CD8-positive, alpha-beta memory T cell (primary cell): Measurements from ENCODE around the gene GOLGA6L10. TPM values are rescaled to one million over a fixed set of nuclear protein-coding genes. Genes with fewer than 3 reads are reported as not detected.
"Not testable (repeated sequence)": the region's sequence is repeated elsewhere in the genome, so short reads cannot be mapped to it uniquely, and the experiment has no call there.

Experiments used
- CTCF ChIA-PET: fragments of 350-600 bp; sonication (Branson Sonifier 250); formaldehyde crosslinking; loops from one replicate; lab custom pipeline; 2021; ENCODE audit warnings: antibody characterized with exemption; lab: Charles Lee
- POLR2A ChIA-PET: fragments of 350-600 bp; sonication (Branson Sonifier 250); formaldehyde crosslinking; loops from one replicate; lab custom pipeline; 2021; ENCODE audit warnings: antibody characterized with exemption; lab: Charles Lee
- DNase-seq, 5 donors: peaks; one replicate each; pipeline versions ENCODE4 v3.0.0 to v3.0.0-alpha.2; 2020 to 2022; ENCODE audit warnings: mixed read lengths in 1 of 5
- H3K27ac ChIP-seq: one replicate; pipeline ENCODE4 v1.7.0; 2013; ENCODE audit warnings: low read depth, mild to moderate bottlenecking, low read length, moderate library complexity
- H3K27me3 ChIP-seq: 2 replicates; pipeline ENCODE4 v1.7.0; 2013; ENCODE audit warnings: low read length, mild to moderate bottlenecking; ENCODE audit not compliant: insufficient read depth, poor library complexity, severe bottlenecking
- H3K36me3 ChIP-seq: 2 replicates; pipeline ENCODE4 v1.7.0; 2013; ENCODE audit warnings: mild to moderate bottlenecking, low read length, moderate library complexity; ENCODE audit not compliant: insufficient read depth
- H3K4me1 ChIP-seq: 2 replicates; pipeline ENCODE4 v1.7.0; 2013; ENCODE audit warnings: mild to moderate bottlenecking, low read length, moderate library complexity; ENCODE audit not compliant: insufficient read depth
- H3K4me3 ChIP-seq: 2 replicates; pipeline ENCODE4 v1.7.0; 2013; ENCODE audit warnings: mild to moderate bottlenecking, low read length
- H3K9me3 ChIP-seq: 2 replicates; pipeline ENCODE4 v1.7.0; 2013; ENCODE audit warnings: mild to moderate bottlenecking, low read length
- H3K27ac Mint-ChIP-seq, 8 donors: one replicate each; pipeline ENCODE4 v1.8.0; 2020 to 2021; ENCODE audit warnings: mixed read lengths in 8 of 8, mild to moderate bottlenecking in 6 of 8, inconsistent platforms in 3 of 8, moderate library complexity in 3 of 8
- H3K27me3 Mint-ChIP-seq, 2 donors: one replicate each; pipeline ENCODE4 v1.8.0; 2020 to 2021; ENCODE audit warnings: mixed read lengths in 2 of 2, mild to moderate bottlenecking in 1 of 2, moderate library complexity in 1 of 2
- H3K36me3 Mint-ChIP-seq, 3 donors: one replicate each; pipeline ENCODE4 v1.8.0; 2020 to 2021; ENCODE audit warnings: mixed read lengths in 3 of 3, inconsistent platforms in 1 of 3, mild to moderate bottlenecking in 1 of 3
- H3K4me1 Mint-ChIP-seq, 3 donors: one replicate each; pipeline ENCODE4 v1.8.0; 2020 to 2021; ENCODE audit warnings: mixed read lengths in 3 of 3, inconsistent platforms in 1 of 3, mild to moderate bottlenecking in 1 of 3
- H3K4me3 Mint-ChIP-seq, 7 donors: one replicate each; pipeline ENCODE4 v1.8.0; 2020 to 2021; ENCODE audit warnings: mixed read lengths in 7 of 7, mild to moderate bottlenecking in 6 of 7, moderate library complexity in 4 of 7, inconsistent platforms in 2 of 7
- H3K9me3 Mint-ChIP-seq, 5 donors: one replicate each; pipeline ENCODE4 v1.8.0; 2020 to 2022; ENCODE audit warnings: mixed read lengths in 5 of 5, mild to moderate bottlenecking in 3 of 5, moderate library complexity in 2 of 5, inconsistent platforms in 1 of 5
- polyA plus RNA-seq: library from polyadenylated mRNA; unstranded; fragments of 300-500 nt; fragmentation: Illumina TruSeq; gene quantifications from one replicate; pipeline ENCODE4 v1.2.3, GENCODE V29; 2021
- total RNA-seq, 2 experiments: library from RNA; stranded (reverse); gene quantifications; one replicate each; pipeline ENCODE4 v1.2.3, GENCODE V29; 2021

GOLGA6L10 gene
- total and polyA plus RNA-seq, 3 experiments from 2014 or later, result 0.16 to 1.7 (median 0.96) TPM

DNA sequence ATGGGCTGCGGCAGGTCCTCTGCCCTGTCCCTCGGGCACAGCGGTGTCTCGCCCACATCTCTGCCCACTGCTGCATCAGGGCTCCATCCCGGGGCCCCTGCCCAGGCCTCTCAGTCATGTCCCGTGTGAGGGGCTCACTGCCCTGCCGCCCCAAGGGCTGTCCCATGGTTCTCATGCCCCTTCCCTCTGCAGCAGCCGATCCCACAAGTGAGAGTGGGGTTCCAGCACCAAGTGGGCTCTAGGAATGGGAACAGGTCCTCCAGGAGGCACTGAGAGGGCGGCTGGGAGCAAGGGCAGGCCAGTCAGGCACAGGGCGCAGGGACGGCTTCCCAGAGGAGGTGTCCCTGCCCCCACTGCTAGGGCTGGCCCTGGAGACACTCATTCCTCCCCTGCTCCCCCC, 18.4 kb downstream of the GOLGA6L10 start:
- H3K36me3 ChIP-seq, H3K9me3 ChIP-seq, POLR2A ChIA-PET, H3K27ac Mint-ChIP-seq, H3K4me3 Mint-ChIP-seq, H3K27ac ChIP-seq, H3K27me3 ChIP-seq, H3K9me3 Mint-ChIP-seq, H3K4me1 Mint-ChIP-seq, H3K27me3 Mint-ChIP-seq, H3K4me3 ChIP-seq, DNase-seq, H3K4me1 ChIP-seq, H3K36me3 Mint-ChIP-seq, CTCF ChIA-PET: not testable (repeated sequence)

DNA sequence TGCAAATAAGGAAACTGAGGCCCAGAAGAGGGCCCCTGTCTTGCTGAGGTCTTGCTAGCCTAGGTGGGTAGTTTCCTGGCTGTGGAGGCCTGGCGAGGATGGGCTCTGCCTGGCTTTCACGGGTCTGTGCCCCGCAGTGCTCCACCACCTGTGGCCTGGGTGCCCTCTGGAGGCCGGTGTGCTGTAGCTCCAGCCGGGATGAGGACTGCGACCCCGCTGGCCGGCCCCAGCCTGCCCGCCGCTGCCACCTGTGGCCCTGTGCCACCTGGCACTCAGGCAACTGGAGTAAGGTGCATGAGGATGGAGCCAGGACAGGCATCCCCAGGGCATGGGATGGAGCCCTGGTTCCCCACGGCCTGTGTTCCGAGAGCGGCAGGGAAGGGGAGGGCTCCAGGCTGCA, 20.2 kb downstream of the GOLGA6L10 start:
- H3K4me3 ChIP-seq, H3K27me3 ChIP-seq, H3K9me3 ChIP-seq, H3K27ac Mint-ChIP-seq, H3K27me3 Mint-ChIP-seq, H3K36me3 Mint-ChIP-seq, H3K27ac ChIP-seq, H3K4me1 Mint-ChIP-seq, CTCF ChIA-PET, H3K4me3 Mint-ChIP-seq, H3K4me1 ChIP-seq, POLR2A ChIA-PET, H3K9me3 Mint-ChIP-seq, H3K36me3 ChIP-seq, DNase-seq: not testable (repeated sequence)

DNA sequence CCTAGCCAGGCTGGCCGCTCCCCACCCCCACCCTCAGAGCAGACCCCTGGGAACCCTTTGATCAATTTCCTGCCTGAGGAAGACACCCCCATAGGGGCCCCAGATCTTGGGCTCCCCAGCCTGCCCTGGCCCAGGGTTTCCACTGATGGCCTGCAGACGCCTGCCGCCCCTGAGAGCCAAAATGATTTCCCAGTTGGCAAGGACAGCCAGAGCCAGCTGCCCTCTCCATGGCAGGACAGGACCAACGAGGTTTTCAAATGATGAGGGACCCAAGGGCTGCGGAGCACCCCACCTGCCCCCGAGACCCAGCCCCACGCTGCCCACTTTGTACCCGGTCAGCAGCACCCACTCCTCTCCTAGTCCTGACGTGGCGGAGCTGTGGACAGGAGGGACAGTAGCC, 21.9 kb downstream of the GOLGA6L10 start:
- H3K4me1 ChIP-seq, DNase-seq, H3K4me3 ChIP-seq, H3K27me3 Mint-ChIP-seq, H3K9me3 ChIP-seq, H3K36me3 ChIP-seq, H3K4me3 Mint-ChIP-seq, POLR2A ChIA-PET, H3K36me3 Mint-ChIP-seq, H3K27me3 ChIP-seq, H3K9me3 Mint-ChIP-seq, CTCF ChIA-PET, H3K27ac ChIP-seq, H3K4me1 Mint-ChIP-seq: not testable (repeated sequence)
- H3K27ac Mint-ChIP-seq, result peak overlapping the region in 1 of 8 donors; percentile 6

DNA sequence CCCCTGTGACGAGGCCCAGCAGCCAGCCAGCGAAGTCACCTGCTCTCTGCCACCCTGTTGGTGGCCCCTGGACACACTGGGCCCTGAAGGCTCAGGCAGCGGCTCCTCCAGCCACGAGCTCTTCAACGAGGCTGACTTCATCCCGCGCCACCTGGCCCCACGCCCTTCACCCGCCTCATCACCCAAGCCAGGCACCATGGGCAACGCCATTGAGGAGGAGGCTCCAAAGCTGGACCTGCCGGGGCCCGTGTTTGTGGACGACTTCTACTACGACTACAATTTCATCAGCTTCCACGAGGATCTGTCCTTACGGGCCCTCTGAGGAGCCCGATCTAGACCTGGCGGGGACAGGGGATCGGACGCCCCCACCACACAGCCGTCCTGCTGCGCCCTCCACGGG, 22.4 kb downstream of the GOLGA6L10 start:
- H3K36me3 ChIP-seq, H3K4me1 ChIP-seq, H3K27me3 Mint-ChIP-seq, H3K4me3 ChIP-seq, DNase-seq, H3K4me1 Mint-ChIP-seq, CTCF ChIA-PET, H3K36me3 Mint-ChIP-seq, H3K9me3 ChIP-seq, H3K4me3 Mint-ChIP-seq, POLR2A ChIA-PET, H3K27me3 ChIP-seq, H3K27ac ChIP-seq, H3K9me3 Mint-ChIP-seq: not testable (repeated sequence)
- H3K27ac Mint-ChIP-seq, result peak overlapping the region in 1 of 8 donors; percentile 78

DNA sequence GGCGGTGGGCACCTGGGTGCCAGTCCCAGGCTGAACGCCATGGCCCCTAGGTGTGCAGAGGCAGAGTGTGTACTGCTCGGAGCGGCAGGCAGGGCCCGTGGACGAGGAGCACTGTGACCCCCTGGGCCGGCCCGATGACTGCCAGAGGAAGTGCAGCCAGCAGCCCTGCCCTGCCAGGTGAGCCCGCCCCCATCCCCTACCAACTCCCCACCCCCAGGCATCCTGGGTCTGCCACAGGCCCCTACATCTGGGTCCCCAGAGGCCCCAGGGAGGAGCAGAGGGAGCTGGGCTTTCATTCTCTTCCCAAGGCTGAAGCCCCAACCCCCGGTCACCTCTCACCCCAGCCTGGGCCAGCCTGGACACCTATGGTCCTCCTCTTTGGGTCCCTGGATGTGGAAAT, 23.6 kb downstream of the GOLGA6L10 start:
- H3K27ac ChIP-seq, H3K9me3 Mint-ChIP-seq, CTCF ChIA-PET, H3K4me1 ChIP-seq, H3K36me3 ChIP-seq, H3K36me3 Mint-ChIP-seq, H3K27me3 Mint-ChIP-seq, H3K4me3 Mint-ChIP-seq, H3K27me3 ChIP-seq, DNase-seq, POLR2A ChIA-PET, H3K9me3 ChIP-seq, H3K4me3 ChIP-seq, H3K4me1 Mint-ChIP-seq: not testable (repeated sequence)
- H3K27ac Mint-ChIP-seq, result peak overlapping the region in 1 of 8 donors; percentile 75

DNA sequence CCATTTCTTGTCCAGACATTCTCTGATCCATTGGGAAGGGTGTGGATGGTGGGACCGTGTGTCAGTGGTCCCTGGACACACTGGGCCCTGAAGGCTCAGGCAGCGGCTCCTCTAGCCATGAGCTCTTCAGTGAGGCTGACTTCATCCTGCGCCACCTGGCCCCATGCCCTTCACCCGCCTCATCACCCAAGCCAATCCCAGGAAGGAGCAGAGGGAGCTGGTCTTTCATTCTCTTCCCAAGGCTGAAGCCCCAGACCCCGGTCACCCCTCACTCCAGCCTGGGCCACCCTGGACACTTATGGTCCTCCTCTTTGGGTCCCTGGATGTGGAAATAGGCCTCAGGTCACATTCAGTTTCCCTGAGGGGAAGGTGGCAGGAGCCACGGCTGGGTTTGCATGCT, 24.4 kb downstream of the GOLGA6L10 start:
- H3K9me3 ChIP-seq, POLR2A ChIA-PET, H3K27me3 ChIP-seq, H3K4me3 Mint-ChIP-seq, H3K4me1 ChIP-seq, H3K36me3 ChIP-seq, H3K27me3 Mint-ChIP-seq, H3K4me3 ChIP-seq, H3K4me1 Mint-ChIP-seq, CTCF ChIA-PET, H3K27ac ChIP-seq, H3K9me3 Mint-ChIP-seq, H3K36me3 Mint-ChIP-seq: not testable (repeated sequence)
- peak overlapping the region in 1 of 8 donors; percentile 52 for H3K27ac Mint-ChIP-seq
- peak in 1 of 5 donors; percentile 9 for DNase-seq

DNA sequence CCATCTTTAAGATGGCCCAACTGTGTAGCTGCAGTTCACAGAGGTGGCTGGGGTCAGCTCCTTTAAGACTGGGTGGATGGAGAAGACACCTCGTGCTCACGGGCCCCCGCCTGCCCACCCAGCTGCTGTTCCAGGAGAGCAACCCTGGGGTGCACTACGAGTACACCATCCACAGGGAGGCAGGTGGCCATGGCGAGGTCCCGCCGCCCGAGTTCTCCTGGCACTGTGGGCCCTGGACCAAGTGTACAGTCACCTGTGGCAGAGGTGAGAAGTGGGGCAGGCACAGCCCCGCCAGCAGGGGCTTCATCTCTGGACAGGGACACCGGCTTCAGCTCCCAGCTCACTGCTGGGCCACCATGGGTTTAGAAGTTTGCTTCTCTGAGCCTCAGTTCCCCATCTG, 26.8 kb downstream of the GOLGA6L10 start:
- H3K27me3 ChIP-seq, H3K9me3 Mint-ChIP-seq, H3K27ac Mint-ChIP-seq, H3K27ac ChIP-seq, H3K36me3 ChIP-seq, H3K36me3 Mint-ChIP-seq, H3K4me1 Mint-ChIP-seq, H3K27me3 Mint-ChIP-seq, H3K4me1 ChIP-seq, H3K4me3 ChIP-seq, H3K9me3 ChIP-seq, DNase-seq, H3K4me3 Mint-ChIP-seq, POLR2A ChIA-PET, CTCF ChIA-PET: not testable (repeated sequence)

DNA sequence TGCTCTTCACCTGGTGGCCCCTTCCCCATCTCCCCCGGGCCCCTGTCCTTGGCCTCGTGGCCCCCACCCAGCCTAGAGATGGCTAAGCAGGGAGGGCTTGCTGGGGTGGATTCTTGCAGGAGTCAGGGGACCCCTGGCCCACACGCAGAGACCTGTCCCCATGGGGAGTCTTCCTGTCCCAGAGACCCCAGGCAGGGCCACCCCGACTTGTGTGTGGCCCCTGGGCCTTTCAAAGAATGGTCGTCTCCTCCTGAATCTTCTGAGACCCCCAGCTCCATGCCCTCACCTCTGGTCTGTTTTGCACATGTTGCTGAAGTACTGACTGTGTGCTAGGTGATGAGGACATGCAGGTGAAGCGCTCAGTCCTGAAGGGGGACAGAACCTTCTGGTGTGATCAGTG, 28.4 kb downstream of the GOLGA6L10 start:
- not testable (repeated sequence) for H3K9me3 Mint-ChIP-seq, H3K36me3 Mint-ChIP-seq

DNA sequence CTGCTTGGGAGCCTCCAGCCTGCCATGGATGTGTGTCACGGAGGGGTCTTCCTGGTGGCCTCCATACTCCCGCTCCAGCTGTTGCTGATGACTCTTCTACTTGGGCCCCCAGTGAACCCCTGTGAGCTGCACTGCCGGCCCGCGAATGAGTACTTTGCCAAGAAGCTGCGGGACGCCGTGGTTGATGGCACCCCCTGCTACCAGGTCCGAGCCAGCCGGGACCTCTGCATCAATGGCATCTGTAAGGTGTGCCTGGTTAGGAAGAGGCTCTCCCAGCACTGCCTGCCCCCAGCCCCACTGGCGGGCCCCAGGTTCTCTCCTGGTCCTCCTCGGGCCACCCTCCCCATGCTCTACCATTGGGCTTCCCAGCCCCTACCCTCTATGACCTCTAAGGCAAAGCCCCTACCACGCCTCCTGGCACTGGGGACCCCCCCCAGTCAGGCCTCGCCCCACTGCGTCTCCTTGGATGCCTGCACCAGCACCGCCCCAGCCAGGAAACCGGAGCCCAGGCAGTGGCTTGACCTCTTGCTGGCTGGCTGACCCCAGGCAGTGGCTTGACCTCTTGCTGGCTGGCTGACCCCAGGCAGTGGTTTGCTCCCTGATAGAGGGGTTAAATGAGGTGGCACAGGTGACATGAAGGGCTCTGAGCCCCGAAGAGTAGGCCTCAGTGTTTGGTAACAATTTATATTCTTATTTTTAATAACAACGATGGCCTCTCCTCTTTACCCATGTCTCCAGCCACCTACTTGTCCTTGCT, 29.6 kb downstream of the GOLGA6L10 start:
- POLR2A ChIA-PET, H3K36me3 Mint-ChIP-seq, H3K4me3 Mint-ChIP-seq, H3K9me3 ChIP-seq, CTCF ChIA-PET, H3K9me3 Mint-ChIP-seq, DNase-seq, H3K36me3 ChIP-seq, H3K27me3 Mint-ChIP-seq, H3K27ac Mint-ChIP-seq, H3K4me1 Mint-ChIP-seq, H3K4me3 ChIP-seq, H3K27me3 ChIP-seq, H3K27ac ChIP-seq, H3K4me1 ChIP-seq: not testable (repeated sequence)

More for the DNA sequence above, 28.4 kb downstream of the GOLGA6L10 start:
- POLR2A ChIA-PET, H3K36me3 ChIP-seq, H3K9me3 ChIP-seq, H3K27ac ChIP-seq, H3K27me3 ChIP-seq, H3K4me1 Mint-ChIP-seq, H3K4me3 ChIP-seq, H3K27me3 Mint-ChIP-seq, H3K4me3 Mint-ChIP-seq, H3K4me1 ChIP-seq, H3K27ac Mint-ChIP-seq, DNase-seq, CTCF ChIA-PET: not testable (repeated sequence)
